K562 (cell line): ENCODE data around the gene TRAPPC1. TPM values are rescaled to one million over a fixed set of nuclear protein-coding genes. Genes with fewer than 3 reads are reported as not detected.

Experiments
- BRD9 ChIP-seq: fragments of 450-650 bp; IDR thresholded peaks from 2 replicates; pipeline ENCODE4 v1.6.1; 2018; ENCODE audit warnings: low read depth; ENCODE audit not compliant: partially characterized antibody
- MEIS2 ChIP-seq: fragments of 450-650 bp; IDR thresholded peaks from 2 replicates; pipeline ENCODE4 v1.6.1; 2014; ENCODE audit warnings: mild to moderate bottlenecking; ENCODE audit not compliant: partially characterized antibody
- NR2C1 ChIP-seq, 2 experiments: fragments of 450-650 bp; IDR thresholded peaks; 2 replicates each; pipeline ENCODE4 v1.6.1; 2017; ENCODE audit warnings: mild to moderate bottlenecking in 2 of 2, antibody characterized with exemption in 1 of 2, inconsistent platforms in 1 of 2, missing compliant biosample characterization in 1 of 2, missing genetic modification characterization in 1 of 2
- POLR2A ChIP-seq: fragments of 450-650 bp; conservative IDR thresholded peaks from 2 replicates; pipeline ENCODE4 v1.6.1; 2016
- POLR2G ChIP-seq: fragments of 200-400 bp; formaldehyde crosslinking; IDR thresholded peaks from 2 replicates; pipeline ENCODE4 v1.6.1; 2017; ENCODE audit warnings: low read depth, mild to moderate bottlenecking, antibody characterized with exemption, low read length, moderate library complexity
- SMARCA4 ChIP-seq: fragments of 450-650 bp; IDR thresholded peaks from 2 replicates; pipeline ENCODE4 v1.6.1; 2016
- SRF ChIP-seq, 2 experiments: fragments of 250-450, 450-650 bp in 1 of 2; sonication (Bioruptor Pico) in 1 of 2; sonication (generic) in 1 of 2; formaldehyde crosslinking; IDR thresholded peaks; 2 replicates each; pipeline versions ENCODE4 v1.5.0 to v1.5.1; 2020 to 2022; ENCODE audit warnings: mild to moderate bottlenecking in 1 of 2, missing genetic modification reagents in 1 of 2
- ZFX ChIP-seq: sonication (generic); formaldehyde crosslinking; IDR thresholded peaks from 2 replicates; pipeline ENCODE4 v1.8.0; 2022; ENCODE audit warnings: mild to moderate bottlenecking, missing genetic modification reagents, moderate library complexity
- ZNF124 ChIP-seq: sonication (generic); formaldehyde crosslinking; IDR thresholded peaks from 2 replicates; pipeline ENCODE4 v1.8.1; 2022; ENCODE audit warnings: missing genetic modification reagents
- polyA plus RNA-seq, 8 experiments: library from polyadenylated mRNA; depleted of rRNA in 4 of 8; stranded (reverse) in 5 of 8; unstranded in 3 of 8; fragments of >200 nt; fragmentation: Nextera tagmentation in 2 of 8; fragmentation: Illumina TruSeq in 1 of 8; extraction: Ambion mirVana in 2 of 8; extraction: Trizol in 1 of 8; gene quantifications; 2 replicates each; pipeline versions ENCODE4 v1.2.1 to v1.2.3, GENCODE V29; 2011 to 2014; ENCODE audit warnings: inconsistent platforms in 1 of 8, missing spikeins in 1 of 8
- total RNA-seq, 7 experiments: library from RNA; depleted of rRNA in 6 of 7; stranded (reverse); fragments of >200 nt in 6 of 7; fragmentation: Illumina TruSeq in 2 of 7; extraction: Trizol in 2 of 7; gene quantifications; 2 replicates each; pipeline versions ENCODE4 v1.2.1 to v1.2.3, GENCODE V29; 2011 to 2021; ENCODE audit warnings: low replicate concordance in 1 of 7
- TF ChIP-seq, protein P1 (sequence below), 2 experiments: fragments of 450-650 bp; IDR thresholded peaks; 2 replicates each; pipeline ENCODE4 v1.6.1; 2016
- TF ChIP-seq, protein P2 (sequence below): fragments of 450-650 bp; IDR thresholded peaks from 2 replicates; pipeline ENCODE4 v1.6.1; 2018; ENCODE audit warnings: mild to moderate bottlenecking, low read depth; ENCODE audit not compliant: partially characterized antibody
- TF ChIP-seq, protein P3 (sequence below): fragments of 450-650 bp; formaldehyde crosslinking; IDR thresholded peaks from 2 replicates; pipeline ENCODE4 v1.4.0; 2022; ENCODE audit warnings: missing genetic modification characterization
- TF ChIP-seq, protein P4 (sequence below): fragments of 250-450 bp; sonication (Bioruptor Pico); IDR thresholded peaks from 2 replicates; pipeline ENCODE4 v1.4.0; 2020
- TF ChIP-seq, protein P5 (sequence below), 2 experiments: IDR thresholded peaks; 2 replicates each; pipeline ENCODE4 v1.6.1; 2012; ENCODE audit warnings: improper control_type of control experiment in 2 of 2, low read depth in 2 of 2, low read length in 2 of 2, borderline replicate concordance in 1 of 2
- TF ChIP-seq, protein P6 (sequence below), 2 experiments: IDR thresholded peaks in 1 of 2; conservative IDR thresholded peaks in 1 of 2; 2 replicates each; pipeline ENCODE4 v1.6.1; 2016; ENCODE audit warnings: low read depth in 2 of 2, mild to moderate bottlenecking in 1 of 2, missing compliant biosample characterization in 1 of 2, missing genetic modification characterization in 1 of 2, moderate library complexity in 1 of 2

TRAPPC1 gene
- total and polyA plus RNA-seq, 9 of the 15 experiments (the other 6 are each of a cell fraction or from before 2014, with no cell fraction given): 11.7 to 82.8 (median 36.2) TPM

DNA sequence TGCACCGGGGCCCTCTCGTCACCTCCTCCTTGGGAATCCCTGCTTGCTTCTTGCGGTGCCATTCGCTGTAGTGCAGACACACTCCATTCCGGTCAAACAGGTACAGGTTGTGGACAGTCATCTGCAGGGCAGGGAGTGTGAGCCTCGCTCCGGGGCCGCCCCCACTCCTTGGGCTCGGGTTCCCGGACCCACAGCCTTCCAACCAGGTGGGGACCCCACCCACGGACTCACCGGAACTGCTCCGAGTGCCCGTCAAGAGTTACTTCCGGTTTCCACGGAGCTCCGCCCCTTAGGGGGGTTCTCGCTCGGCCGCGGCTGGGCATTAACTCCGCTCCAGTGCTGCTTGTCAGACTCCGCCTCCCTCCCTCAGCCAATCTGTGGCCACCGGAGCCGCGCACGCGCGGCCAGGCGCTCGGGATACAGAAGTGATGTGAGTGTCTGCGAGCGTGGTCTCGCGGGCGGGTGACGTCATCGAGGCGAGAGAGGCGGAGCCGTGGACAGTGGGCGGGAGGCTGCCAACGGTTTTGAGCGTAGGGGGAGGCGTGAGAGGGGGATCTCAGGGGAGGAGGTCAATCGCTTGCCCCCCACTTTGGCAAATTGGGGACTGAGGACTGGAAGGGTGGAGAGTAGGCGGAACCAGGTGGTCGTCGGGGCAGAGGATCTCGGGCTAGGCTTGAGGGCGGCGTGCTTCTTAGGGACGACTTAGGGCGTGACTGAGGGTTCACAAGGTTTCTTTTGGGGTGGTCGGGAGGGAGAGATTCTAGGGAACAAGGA, at the start of gene TRAPPC1, which contains the start of gene CNTROB (continued):
- TF ChIP-seq ZNF124 (CRISPR knock-in tag): no peak
- TF ChIP-seq, protein P1, sequence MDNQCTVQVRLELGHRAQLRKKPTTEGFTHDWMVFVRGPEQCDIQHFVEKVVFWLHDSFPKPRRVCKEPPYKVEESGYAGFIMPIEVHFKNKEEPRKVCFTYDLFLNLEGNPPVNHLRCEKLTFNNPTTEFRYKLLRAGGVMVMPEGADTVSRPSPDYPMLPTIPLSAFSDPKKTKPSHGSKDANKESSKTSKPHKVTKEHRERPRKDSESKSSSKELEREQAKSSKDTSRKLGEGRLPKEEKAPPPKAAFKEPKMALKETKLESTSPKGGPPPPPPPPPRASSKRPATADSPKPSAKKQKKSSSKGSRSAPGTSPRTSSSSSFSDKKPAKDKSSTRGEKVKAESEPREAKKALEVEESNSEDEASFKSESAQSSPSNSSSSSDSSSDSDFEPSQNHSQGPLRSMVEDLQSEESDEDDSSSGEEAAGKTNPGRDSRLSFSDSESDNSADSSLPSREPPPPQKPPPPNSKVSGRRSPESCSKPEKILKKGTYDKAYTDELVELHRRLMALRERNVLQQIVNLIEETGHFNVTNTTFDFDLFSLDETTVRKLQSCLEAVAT (IDR thresholded peaks at IDR 0.05): peak in 1 of 2 experiments; percentile 63; a peak in 1 of 4 replicates
- peak; percentile 84 for TF ChIP-seq BRD9
- peak in 1 of 2 experiments; percentile 66; a peak in 2 of 4 replicates for TF ChIP-seq SRF (CRISPR knock-in tag; IDR thresholded peaks at IDR 0.05)
- TF ChIP-seq, protein P2, sequence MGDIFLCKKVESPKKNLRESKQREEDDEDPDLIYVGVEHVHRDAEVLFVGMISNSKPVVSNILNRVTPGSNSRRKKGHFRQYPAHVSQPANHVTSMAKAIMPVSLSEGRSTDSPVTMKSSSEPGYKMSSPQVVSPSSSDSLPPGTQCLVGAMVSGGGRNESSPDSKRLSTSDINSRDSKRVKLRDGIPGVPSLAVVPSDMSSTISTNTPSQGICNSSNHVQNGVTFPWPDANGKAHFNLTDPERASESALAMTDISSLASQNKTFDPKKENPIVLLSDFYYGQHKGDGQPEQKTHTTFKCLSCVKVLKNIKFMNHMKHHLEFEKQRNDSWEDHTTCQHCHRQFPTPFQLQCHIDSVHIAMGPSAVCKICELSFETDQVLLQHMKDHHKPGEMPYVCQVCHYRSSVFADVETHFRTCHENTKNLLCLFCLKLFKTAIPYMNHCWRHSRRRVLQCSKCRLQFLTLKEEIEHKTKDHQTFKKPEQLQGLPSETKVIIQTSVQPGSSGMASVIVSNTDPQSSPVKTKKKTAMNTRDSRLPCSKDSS: no peak
- TF ChIP-seq ZFX (CRISPR knock-in tag): peak; percentile 26
- TF ChIP-seq, protein P3, sequence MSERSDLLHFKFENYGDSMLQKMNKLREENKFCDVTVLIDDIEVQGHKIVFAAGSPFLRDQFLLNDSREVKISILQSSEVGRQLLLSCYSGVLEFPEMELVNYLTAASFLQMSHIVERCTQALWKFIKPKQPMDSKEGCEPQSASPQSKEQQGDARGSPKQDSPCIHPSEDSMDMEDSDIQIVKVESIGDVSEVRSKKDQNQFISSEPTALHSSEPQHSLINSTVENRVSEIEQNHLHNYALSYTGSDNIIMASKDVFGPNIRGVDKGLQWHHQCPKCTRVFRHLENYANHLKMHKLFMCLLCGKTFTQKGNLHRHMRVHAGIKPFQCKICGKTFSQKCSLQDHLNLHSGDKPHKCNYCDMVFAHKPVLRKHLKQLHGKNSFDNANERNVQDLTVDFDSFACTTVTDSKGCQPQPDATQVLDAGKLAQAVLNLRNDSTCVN (CRISPR knock-in tag): 0 out of 2 replicates have a peak, but pooled peaks have one; percentile 7
- TF ChIP-seq, protein P4, sequence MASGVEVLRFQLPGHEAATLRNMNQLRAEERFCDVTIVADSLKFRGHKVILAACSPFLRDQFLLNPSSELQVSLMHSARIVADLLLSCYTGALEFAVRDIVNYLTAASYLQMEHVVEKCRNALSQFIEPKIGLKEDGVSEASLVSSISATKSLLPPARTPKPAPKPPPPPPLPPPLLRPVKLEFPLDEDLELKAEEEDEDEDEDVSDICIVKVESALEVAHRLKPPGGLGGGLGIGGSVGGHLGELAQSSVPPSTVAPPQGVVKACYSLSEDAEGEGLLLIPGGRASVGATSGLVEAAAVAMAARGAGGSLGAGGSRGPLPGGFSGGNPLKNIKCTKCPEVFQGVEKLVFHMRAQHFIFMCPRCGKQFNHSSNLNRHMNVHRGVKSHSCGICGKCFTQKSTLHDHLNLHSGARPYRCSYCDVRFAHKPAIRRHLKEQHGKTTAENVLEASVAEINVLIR (CRISPR knock-in tag): peak; percentile 69
- TF ChIP-seq NR2C1 (IDR thresholded peaks at IDR 0.05): peak; percentile 55; the same call in 1 of the 2 replicates
- TF ChIP-seq NR2C1 (tag; IDR thresholded peaks at IDR 0.05): no peak
- TF ChIP-seq POLR2A: peak; percentile 85
- TF ChIP-seq SMARCA4: peak; percentile 51
- TF ChIP-seq POLR2G: peak; percentile 80
- TF ChIP-seq, protein P5, sequence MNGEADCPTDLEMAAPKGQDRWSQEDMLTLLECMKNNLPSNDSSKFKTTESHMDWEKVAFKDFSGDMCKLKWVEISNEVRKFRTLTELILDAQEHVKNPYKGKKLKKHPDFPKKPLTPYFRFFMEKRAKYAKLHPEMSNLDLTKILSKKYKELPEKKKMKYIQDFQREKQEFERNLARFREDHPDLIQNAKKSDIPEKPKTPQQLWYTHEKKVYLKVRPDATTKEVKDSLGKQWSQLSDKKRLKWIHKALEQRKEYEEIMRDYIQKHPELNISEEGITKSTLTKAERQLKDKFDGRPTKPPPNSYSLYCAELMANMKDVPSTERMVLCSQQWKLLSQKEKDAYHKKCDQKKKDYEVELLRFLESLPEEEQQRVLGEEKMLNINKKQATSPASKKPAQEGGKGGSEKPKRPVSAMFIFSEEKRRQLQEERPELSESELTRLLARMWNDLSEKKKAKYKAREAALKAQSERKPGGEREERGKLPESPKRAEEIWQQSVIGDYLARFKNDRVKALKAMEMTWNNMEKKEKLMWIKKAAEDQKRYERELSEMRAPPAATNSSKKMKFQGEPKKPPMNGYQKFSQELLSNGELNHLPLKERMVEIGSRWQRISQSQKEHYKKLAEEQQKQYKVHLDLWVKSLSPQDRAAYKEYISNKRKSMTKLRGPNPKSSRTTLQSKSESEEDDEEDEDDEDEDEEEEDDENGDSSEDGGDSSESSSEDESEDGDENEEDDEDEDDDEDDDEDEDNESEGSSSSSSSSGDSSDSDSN (IDR thresholded peaks at IDR 0.05; ENCODE audit: borderline replicate concordance in 1 of 2, low read depth in 2 of 2, low read length in 2 of 2): no peak
- TF ChIP-seq, protein P6, sequence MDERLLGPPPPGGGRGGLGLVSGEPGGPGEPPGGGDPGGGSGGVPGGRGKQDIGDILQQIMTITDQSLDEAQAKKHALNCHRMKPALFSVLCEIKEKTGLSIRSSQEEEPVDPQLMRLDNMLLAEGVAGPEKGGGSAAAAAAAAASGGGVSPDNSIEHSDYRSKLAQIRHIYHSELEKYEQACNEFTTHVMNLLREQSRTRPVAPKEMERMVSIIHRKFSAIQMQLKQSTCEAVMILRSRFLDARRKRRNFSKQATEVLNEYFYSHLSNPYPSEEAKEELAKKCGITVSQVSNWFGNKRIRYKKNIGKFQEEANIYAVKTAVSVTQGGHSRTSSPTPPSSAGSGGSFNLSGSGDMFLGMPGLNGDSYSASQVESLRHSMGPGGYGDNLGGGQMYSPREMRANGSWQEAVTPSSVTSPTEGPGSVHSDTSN (CRISPR knock-in tag; IDR thresholded peaks at IDR 0.05; ENCODE audit: low read depth): no peak
- TF ChIP-seq, protein P6 (tag; conservative IDR thresholded peaks at IDR 0.05; ENCODE audit: low read depth): peak; percentile 70
- TF ChIP-seq MEIS2: peak; percentile 87
